ENCODE measurements around the gene P2RX1.

DNA sequence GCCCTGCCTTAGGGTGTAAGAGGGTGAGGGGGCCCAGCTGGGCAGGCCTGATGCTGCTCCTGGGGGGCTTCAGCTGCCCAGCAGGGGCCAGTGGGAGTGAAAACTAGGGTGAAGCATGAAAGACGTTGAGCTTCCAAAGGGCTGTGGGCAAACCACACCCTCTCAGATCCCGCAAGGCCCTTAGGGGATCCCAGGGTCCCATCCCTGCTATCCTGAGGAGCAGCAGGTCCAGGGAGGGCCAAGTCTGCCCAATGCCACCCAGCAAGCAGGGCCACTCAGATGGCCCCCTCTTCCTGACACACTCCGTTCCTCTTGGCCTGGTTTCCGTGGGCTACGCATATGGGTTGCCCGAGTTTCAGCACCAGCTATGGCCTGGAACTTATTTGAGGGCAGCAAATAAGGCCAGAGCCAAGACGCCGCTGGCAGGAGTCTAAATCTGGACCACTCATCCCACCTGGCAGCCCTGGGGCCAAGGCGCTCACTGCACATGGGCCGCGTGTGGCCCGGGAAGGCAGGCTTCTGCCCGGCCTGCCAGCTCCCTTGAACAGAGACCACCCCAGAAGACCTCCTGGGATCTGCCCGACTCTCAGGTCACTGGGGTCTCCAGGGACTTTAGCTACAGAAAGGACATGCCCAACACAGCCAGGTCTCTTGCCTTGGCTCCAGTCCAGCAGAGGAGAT, 43.8 kb upstream of the P2RX1 start:
- TF ChIP-seq, protein P1, sequence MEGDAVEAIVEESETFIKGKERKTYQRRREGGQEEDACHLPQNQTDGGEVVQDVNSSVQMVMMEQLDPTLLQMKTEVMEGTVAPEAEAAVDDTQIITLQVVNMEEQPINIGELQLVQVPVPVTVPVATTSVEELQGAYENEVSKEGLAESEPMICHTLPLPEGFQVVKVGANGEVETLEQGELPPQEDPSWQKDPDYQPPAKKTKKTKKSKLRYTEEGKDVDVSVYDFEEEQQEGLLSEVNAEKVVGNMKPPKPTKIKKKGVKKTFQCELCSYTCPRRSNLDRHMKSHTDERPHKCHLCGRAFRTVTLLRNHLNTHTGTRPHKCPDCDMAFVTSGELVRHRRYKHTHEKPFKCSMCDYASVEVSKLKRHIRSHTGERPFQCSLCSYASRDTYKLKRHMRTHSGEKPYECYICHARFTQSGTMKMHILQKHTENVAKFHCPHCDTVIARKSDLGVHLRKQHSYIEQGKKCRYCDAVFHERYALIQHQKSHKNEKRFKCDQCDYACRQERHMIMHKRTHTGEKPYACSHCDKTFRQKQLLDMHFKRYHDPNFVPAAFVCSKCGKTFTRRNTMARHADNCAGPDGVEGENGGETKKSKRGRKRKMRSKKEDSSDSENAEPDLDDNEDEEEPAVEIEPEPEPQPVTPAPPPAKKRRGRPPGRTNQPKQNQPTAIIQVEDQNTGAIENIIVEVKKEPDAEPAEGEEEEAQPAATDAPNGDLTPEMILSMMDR (IDR thresholded peaks at IDR 0.05): no peak
- TF ChIP-seq POLR2A (IDR thresholded peaks at IDR 0.05): no peak
